ENCODE measurements around the gene PTPRM.

DNA sequence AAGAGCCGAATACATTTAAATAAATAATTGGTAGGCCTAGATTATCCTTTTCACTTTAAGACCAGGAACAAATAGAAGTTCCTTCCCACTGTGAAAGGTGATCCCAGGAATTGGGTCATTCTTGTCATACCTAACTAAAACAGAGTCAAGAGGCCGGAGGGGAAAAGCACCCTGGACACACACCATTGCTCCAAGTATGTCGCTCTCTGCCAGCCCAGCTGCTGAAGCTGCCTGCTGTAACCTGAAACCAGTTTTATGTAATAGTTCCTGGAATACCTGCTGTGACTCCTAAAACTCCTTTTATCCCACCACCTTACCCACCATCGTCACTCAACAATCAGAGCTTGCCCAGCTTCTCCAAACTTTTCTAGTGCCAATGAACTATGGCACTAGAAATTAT lies 217.1 kb downstream of the PTPRM start:
- TF ChIP-seq CTCF (conservative IDR thresholded peaks at IDR 0.05; ENCODE audit: low read depth, low read length) (no peak), EZH2phosphoT487 (IDR thresholded peaks at IDR 0.05; ENCODE audit: borderline replicate concordance, low read length) (no peak)
